Activated CD8-positive, alpha-beta T cell treated with anti-CD3 and anti-CD28 coated beads for 36 hours (primary cell): ENCODE measurements around the gene SARS1. TPM values are rescaled to one million over a fixed set of nuclear protein-coding genes. Genes with fewer than 3 reads are reported as not detected.

Experiments
- ATAC-seq: fragments of 200-7000 bp; cut with Tn5 transposase; one replicate; pipeline ENCODE4 v1.10.0; 2021; ENCODE audit warnings: mild to moderate bottlenecking, moderate library complexity
- CTCF ChIA-PET: fragments of 350-600 bp; sonication (Branson Sonifier 250); formaldehyde crosslinking; loops from one replicate; lab custom pipeline; 2021; ENCODE audit warnings: antibody characterized with exemption; lab: Charles Lee
- POLR2A ChIA-PET: fragments of 350-600 bp; sonication (Branson Sonifier 250); formaldehyde crosslinking; loops from one replicate; lab custom pipeline; 2021; ENCODE audit warnings: antibody characterized with exemption; lab: Charles Lee
- DNase-seq: peaks from one replicate; pipeline ENCODE4 v3.0.0-alpha.2; 2020
- H3K27ac Mint-ChIP-seq: one replicate; pipeline ENCODE4 v1.8.0; 2021; ENCODE audit warnings: mild to moderate bottlenecking, mixed read lengths
- H3K27me3 Mint-ChIP-seq: one replicate; pipeline ENCODE4 v1.8.0; 2021; ENCODE audit warnings: mixed read lengths
- H3K36me3 Mint-ChIP-seq: one replicate; pipeline ENCODE4 v1.8.0; 2021; ENCODE audit warnings: low read depth, mixed read lengths
- H3K4me1 Mint-ChIP-seq: one replicate; pipeline ENCODE4 v1.8.0; 2021; ENCODE audit warnings: low read depth, mixed read lengths
- H3K4me3 Mint-ChIP-seq: one replicate; pipeline ENCODE4 v1.8.0; 2021; ENCODE audit warnings: mild to moderate bottlenecking, moderate library complexity, mixed read lengths
- H3K9me3 Mint-ChIP-seq: one replicate; pipeline ENCODE4 v1.8.0; 2021; ENCODE audit warnings: mixed read lengths
- CTCF ChIP-seq: fragments of 200-600 bp; IDR thresholded peaks from one replicate; pipeline ENCODE4 v1.8.0; 2022; ENCODE audit warnings: antibody characterized with exemption, mild to moderate bottlenecking
- intact Hi-C: fragments of 100-400 bp; cut with micrococcal nuclease; formaldehyde crosslinking; loops from one replicate; pipeline ENCODE4 v1.10.0; 2022
- total RNA-seq, 2 experiments: library from RNA; stranded (reverse); gene quantifications; one replicate each; pipeline ENCODE4 v1.2.3, GENCODE V29; 2021

SARS1 gene
- total RNA-seq, 2 experiments from 2014 or later = 226 to 228 TPM

GRCh38 chr1:109275706-109276345 is 62.1 kb downstream of the SARS1 start:
- Mint-ChIP-seq H3K9me3 (no peaks in the 10 kb centered on the region), H3K4me3 (no peak overlapping the region), H3K27ac (no peak overlapping the region), H3K27me3 (no peaks in the 10 kb centered on the region), H3K4me1 (peaks cover 4% of the 10 kb centered on the region), H3K36me3 (no peaks in the 10 kb centered on the region)
- ATAC-seq (no peak), DNase-seq (no peak)
- ChIA-PET POLR2A (no interaction called here), CTCF (interaction anchor here (1.0 to 5.0 kb wide), 7 partner anchors 9 to 283 kb away, joined by 3 to 123 read pairs (median 18); partner anchors contain the start of gene SORT1)
- TF ChIP-seq CTCF = no peak
- intact Hi-C loops = loop anchor here (2.0 to 5.0 kb wide), 2 partner anchors 123 to 256 kb away; no protein-coding TSS in a partner anchor

- POLR2A ChIA-PET = interaction anchor here (0.9 kb wide), 1 partner anchor 121 kb away, joined by 4 read pairs; no protein-coding TSS in a partner anchor
- Mint-ChIP-seq H3K9me3 (no peaks in the 10 kb centered on the region), H3K27ac (no peak overlapping the region), H3K4me1 (peaks cover 6% of the 10 kb centered on the region), H3K4me3 (no peak overlapping the region), H3K36me3 (no peaks in the 10 kb centered on the region), H3K27me3 (no peaks in the 10 kb centered on the region)
- DNase-seq (peak; percentile 86), ATAC-seq (peak; percentile 97)
- TF ChIP-seq CTCF = peak; percentile 88
- intact Hi-C loops = loop anchor here (2.0 to 5.0 kb wide), 2 partner anchors 121 to 255 kb away; no protein-coding TSS in a partner anchor
- CTCF ChIA-PET = interaction anchor here (0.6 to 5.0 kb wide), 29 partner anchors 14 to 440 kb away, joined by 3 to 123 read pairs (median 4); partner anchors contain the start of genes MYBPHL, SARS1 and SORT1
Observed at GRCh38 chr1:109277434-109278204, 63.9 kb downstream of the SARS1 start.

- Mint-ChIP-seq H3K27ac (no peak overlapping the region), H3K9me3 (no peaks in the 10 kb centered on the region), H3K4me1 (peaks cover 15% of the 10 kb centered on the region), H3K36me3 (no peaks in the 10 kb centered on the region), H3K4me3 (no peak overlapping the region), H3K27me3 (no peaks in the 10 kb centered on the region)
- POLR2A ChIA-PET = interaction anchor here (0.5 to 1.5 kb wide), 3 partner anchors 38 to 144 kb away, joined by 3 read pairs; no protein-coding TSS in a partner anchor
- TF ChIP-seq CTCF = no peak
- CTCF ChIA-PET = interaction anchor here (0.9 to 5.0 kb wide), 7 partner anchors 55 to 306 kb away, joined by 3 to 123 read pairs (median 4); partner anchors contain the start of gene SORT1
- ATAC-seq (no peak), DNase-seq (no peak)
- intact Hi-C loops = loop anchor here (5.0 kb wide), 1 partner anchor 253 kb away; no protein-coding TSS in a partner anchor
Observed at GRCh38 chr1:109279615-109280278, 66.0 kb downstream of the SARS1 start.

- peaks cover 15% of the 10 kb centered on the region for H3K4me1 Mint-ChIP-seq
- POLR2A ChIA-PET = no interaction called here
Observed at GRCh38 chr1:109280862-109281261, 67.1 kb downstream of the SARS1 start.

More at GRCh38 chr1:109280862-109281261, 67.1 kb downstream of the SARS1 start:
- no peaks in the 10 kb centered on the region for H3K36me3 Mint-ChIP-seq
- CTCF ChIA-PET = interaction anchor here (3.3 kb wide), 1 partner anchor 119 kb away, joined by 52 read pairs; the partner anchor contains the start of gene SORT1
- ATAC-seq (no peak), DNase-seq (no peak)
- no peak overlapping the region for H3K4me3 Mint-ChIP-seq
- intact Hi-C loops = no loop called here
- no peak overlapping the region for H3K27ac Mint-ChIP-seq
- TF ChIP-seq CTCF = no peak
- no peaks in the 10 kb centered on the region for H3K27me3 Mint-ChIP-seq
- H3K9me3 Mint-ChIP-seq = no peaks in the 10 kb centered on the region
